OCI-LY1 (cell line): ENCODE data around the gene ERVH48-1.

Experiments used
- EZH2 ChIP-seq: fragments of 200-600 bp; sonication (generic), shearing (Covaris generic); IDR thresholded peaks from 2 replicates; pipeline ENCODE4 v1.8.0; 2017; ENCODE audit warnings: borderline replicate concordance, mixed run types, mild to moderate bottlenecking, antibody characterized with exemption, low read length, moderate library complexity, mixed read lengths
- TF ChIP-seq, protein P1 (sequence below): fragments of 200-600 bp; sonication (generic), shearing (Covaris generic); IDR thresholded peaks from 2 replicates; pipeline ENCODE4 v1.5.1; 2017; ENCODE audit warnings: mild to moderate bottlenecking, antibody characterized with exemption, low read length, moderate library complexity, mixed read lengths

DNA sequence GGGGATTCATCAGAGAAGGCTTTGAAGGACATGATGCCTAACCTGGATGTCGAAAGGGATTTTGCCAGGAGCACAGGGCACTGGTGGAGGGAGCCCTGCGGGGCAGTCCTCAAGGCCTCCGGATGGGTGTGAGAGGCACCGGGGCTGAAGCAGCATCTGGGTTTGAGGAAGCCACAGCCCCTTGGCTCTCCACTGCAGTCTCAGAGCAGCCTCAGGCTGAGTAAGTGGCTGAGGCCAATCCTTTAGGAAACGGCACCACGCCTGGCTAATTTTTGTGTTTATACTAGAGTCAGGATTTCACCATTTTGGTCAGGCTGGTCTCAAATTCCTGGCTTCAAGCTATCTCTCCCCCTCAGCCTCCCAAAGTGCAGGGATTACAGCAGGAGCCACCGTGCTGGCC lies 12.0 kb downstream of the ERVH48-1 start:
- TF ChIP-seq, protein P1, sequence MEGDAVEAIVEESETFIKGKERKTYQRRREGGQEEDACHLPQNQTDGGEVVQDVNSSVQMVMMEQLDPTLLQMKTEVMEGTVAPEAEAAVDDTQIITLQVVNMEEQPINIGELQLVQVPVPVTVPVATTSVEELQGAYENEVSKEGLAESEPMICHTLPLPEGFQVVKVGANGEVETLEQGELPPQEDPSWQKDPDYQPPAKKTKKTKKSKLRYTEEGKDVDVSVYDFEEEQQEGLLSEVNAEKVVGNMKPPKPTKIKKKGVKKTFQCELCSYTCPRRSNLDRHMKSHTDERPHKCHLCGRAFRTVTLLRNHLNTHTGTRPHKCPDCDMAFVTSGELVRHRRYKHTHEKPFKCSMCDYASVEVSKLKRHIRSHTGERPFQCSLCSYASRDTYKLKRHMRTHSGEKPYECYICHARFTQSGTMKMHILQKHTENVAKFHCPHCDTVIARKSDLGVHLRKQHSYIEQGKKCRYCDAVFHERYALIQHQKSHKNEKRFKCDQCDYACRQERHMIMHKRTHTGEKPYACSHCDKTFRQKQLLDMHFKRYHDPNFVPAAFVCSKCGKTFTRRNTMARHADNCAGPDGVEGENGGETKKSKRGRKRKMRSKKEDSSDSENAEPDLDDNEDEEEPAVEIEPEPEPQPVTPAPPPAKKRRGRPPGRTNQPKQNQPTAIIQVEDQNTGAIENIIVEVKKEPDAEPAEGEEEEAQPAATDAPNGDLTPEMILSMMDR, result no peak
- TF ChIP-seq EZH2, result no peak
